Transverse colon (tissue), 3 donors: Measurements from ENCODE around the gene HES7.

Experiments
- CTCF ChIP-seq, 5 experiments: fragments of 200-600 bp in 3 of 5; fragments of 450-650 bp in 2 of 5; sonication (generic) in 3 of 5; IDR thresholded peaks; 1 replicate in 2 of 5; 2 replicates in 3 of 5; pipeline ENCODE4 v1.5.1; 2016 to 2017; ENCODE audit warnings: antibody characterized with exemption in 5 of 5, inconsistent platforms in 3 of 5, mild to moderate bottlenecking in 2 of 5, moderate library complexity in 1 of 5
- POLR2A ChIP-seq: fragments of 450-650 bp; IDR thresholded peaks from one replicate; pipeline ENCODE4 v1.6.1; 2016; ENCODE audit warnings: antibody characterized with exemption, mild to moderate bottlenecking, moderate library complexity

GRCh38 chr17:8110907-8111306 lies 13.0 kb downstream of the HES7 start:
- no peak for TF ChIP-seq CTCF (IDR thresholded peaks at IDR 0.05)
- no peak for TF ChIP-seq POLR2A
